AG04449 (cell line): ENCODE results near the gene ATE1.

Source experiments
- CTCF ChIA-PET: fragments of 350-600 bp; formaldehyde crosslinking; extraction: SDS; loops from one replicate; lab custom pipeline; 2021; ENCODE audit warnings: antibody characterized with exemption; lab: Yijun Ruan, JAX
- POLR2A ChIA-PET: fragments of 400-600, 350-600 bp; formaldehyde crosslinking; extraction: SDS; loops from one replicate; lab custom pipeline; 2020; ENCODE audit warnings: antibody characterized with exemption, inconsistent platforms; lab: Yijun Ruan, JAX
- DNase-seq: peaks from one replicate; pipeline ENCODE4 v3.0.0-alpha.2; 2010; ENCODE audit warnings: low read depth, low spot score
- H3K4me3 ChIP-seq: 2 replicates; pipeline ENCODE4 v1.5.1; 2011; ENCODE audit warnings: low read depth, mild to moderate bottlenecking, control low read depth, low read length
- CTCF ChIP-seq: IDR thresholded peaks from one replicate; pipeline ENCODE4 v1.5.1; 2011; ENCODE audit warnings: mild to moderate bottlenecking, moderate library complexity, low read length, control low read depth, inconsistent platforms; ENCODE audit not compliant: insufficient read depth; ENCODE audit errors: missing control alignments

ATE1 gene

DNA sequence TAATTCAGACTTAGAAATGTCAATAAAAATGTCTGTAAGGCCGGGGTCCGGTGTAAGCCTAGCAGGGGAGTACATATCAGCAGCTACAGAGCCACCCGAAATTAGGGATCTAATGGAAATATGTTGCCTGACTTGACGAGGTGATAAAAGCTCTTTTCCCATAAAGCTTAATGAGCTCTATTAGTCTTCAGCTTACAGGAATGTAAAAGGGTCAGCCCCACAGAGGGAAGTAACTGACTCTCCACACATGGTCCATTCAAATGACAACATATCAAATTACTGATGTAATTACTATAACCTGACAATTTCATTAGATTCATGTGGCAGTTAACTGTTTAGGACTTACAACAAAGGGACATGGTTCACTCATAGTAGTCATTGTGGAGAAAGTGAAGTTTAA is 62.3 kb downstream of the ATE1 start:
- H3K4me3 ChIP-seq, result no peak overlapping the region
- ChIA-PET CTCF (interaction anchor here (1.4 to 1.7 kb wide), 2 partner anchors 29 to 923 kb away, joined by 4 read pairs; no protein-coding TSS in a partner anchor), POLR2A (no interaction called here)
- DNase-seq, result no peak
- TF ChIP-seq CTCF, result no peak

- H3K4me3 ChIP-seq, result no peak overlapping the region
- ChIA-PET POLR2A (no interaction called here), CTCF (interaction anchor here (0.9 to 1.9 kb wide), 5 partner anchors 12 to 28 kb away, joined by 3 to 9 read pairs (median 3); no protein-coding TSS in a partner anchor)
- no peak for DNase-seq
- no peak for TF ChIP-seq CTCF
Measured at GRCh38 chr10:121864653-121865052, 63.2 kb downstream of the ATE1 start.

GRCh38 chr10:121864168-121864567 is 63.7 kb downstream of the ATE1 start:
- POLR2A ChIA-PET, result no interaction called here
- H3K4me3 ChIP-seq, result no peak overlapping the region
- no peak for TF ChIP-seq CTCF
- DNase-seq, result no peak
- CTCF ChIA-PET, result interaction anchor here (0.9 to 1.9 kb wide), 4 partner anchors 12 to 23 kb away, joined by 3 to 9 read pairs (median 3); no protein-coding TSS in a partner anchor

DNA sequence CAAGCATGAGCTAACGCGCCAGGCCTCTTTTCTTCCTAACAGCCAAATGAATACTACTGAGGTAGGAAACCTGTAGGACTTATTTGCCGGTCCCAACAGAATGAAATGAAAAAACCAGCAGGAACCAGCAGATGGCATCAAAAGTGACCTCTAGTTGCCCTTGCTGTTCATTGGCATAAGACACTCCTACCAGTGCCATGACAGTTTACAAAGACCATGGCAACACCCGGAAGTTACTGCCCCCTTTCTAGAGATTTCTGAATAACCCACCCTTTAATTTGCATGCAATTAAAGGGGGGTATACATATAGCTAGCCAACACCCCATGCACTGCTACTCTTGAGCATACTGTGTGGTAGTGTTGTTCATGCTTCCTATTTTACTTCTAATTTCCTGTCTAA is 65.2 kb downstream of the ATE1 start:
- POLR2A ChIA-PET, result no interaction called here
- CTCF ChIA-PET, result no interaction called here
- H3K4me3 ChIP-seq, result no peak overlapping the region
- no peak for DNase-seq
- TF ChIP-seq CTCF, result no peak

DNA sequence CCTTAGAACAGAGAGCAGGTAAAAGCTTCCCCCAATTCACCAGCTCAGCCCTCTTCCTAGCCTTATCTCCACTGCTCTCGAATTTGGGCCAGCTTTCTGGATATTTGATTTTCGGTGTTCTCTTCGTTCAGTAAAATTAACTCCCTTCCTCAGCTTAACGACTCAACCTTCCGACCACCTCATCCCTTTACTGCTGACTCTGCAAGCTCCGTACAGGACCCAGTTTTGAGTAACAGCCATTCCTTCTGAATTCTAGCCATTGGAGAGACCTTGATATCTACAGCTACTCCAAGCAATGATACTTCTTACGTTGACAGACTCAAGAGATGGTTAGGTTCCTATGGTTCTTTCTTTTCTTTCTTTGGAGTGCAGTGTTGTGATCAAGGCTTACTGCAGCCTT is 65.8 kb downstream of the ATE1 start:
- POLR2A ChIA-PET, result no interaction called here
- DNase-seq, result no peak
- no peak overlapping the region for H3K4me3 ChIP-seq
- CTCF ChIA-PET, result interaction anchor here (1.0 kb wide), 1 partner anchor 25 kb away, joined by 4 read pairs; no protein-coding TSS in a partner anchor
- no peak for TF ChIP-seq CTCF

GRCh38 chr10:121860810-121861209 is 67.0 kb downstream of the ATE1 start:
- ChIA-PET CTCF (no interaction called here), POLR2A (interaction anchor here (0.6 kb wide), 1 partner anchor 289 kb away, joined by 3 read pairs; no protein-coding TSS in a partner anchor)
- DNase-seq, result no peak
- H3K4me3 ChIP-seq, result no peak overlapping the region
- no peak for TF ChIP-seq CTCF
